IPS-NIHi11 (cell line): ENCODE measurements around the gene PSD.

ENCODE experiments used
- DNase-seq: peaks from one replicate; pipeline ENCODE4 v3.0.0; 2012; ENCODE audit warnings: mixed read lengths, low spot score

PSD gene

DNA sequence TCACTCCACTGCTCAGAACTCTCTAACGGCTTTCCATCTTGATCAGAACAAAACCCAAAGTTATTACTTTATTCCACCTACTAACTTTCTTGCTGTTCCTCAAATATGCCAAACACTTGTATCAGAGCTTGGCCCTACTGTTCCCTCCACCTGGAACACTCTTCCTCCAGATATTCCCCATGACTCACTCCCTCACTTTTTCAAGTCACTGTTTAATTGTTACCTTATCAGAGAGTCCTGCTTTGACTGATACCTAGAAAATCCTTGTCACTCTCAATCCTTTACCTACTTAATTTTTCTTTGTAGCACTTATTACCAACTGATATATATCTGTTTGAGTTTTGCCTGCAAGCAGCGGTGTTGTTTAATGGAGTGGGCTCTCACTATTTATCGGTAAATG is 28.7 kb downstream of the PSD start:
- no peak for DNase-seq

- no peak for DNase-seq
Observed at GRCh38 chr10:102384606-102385429, 33.8 kb downstream of the PSD start.

GRCh38 chr10:102384053-102384452 is 34.5 kb downstream of the PSD start:
- DNase-seq = peak; percentile 57

- no peak for DNase-seq
Observed at GRCh38 chr10:102382871-102383270, 35.7 kb downstream of the PSD start.

- no peak for DNase-seq
Observed at GRCh38 chr10:102381983-102382382, 36.6 kb downstream of the PSD start.

DNA sequence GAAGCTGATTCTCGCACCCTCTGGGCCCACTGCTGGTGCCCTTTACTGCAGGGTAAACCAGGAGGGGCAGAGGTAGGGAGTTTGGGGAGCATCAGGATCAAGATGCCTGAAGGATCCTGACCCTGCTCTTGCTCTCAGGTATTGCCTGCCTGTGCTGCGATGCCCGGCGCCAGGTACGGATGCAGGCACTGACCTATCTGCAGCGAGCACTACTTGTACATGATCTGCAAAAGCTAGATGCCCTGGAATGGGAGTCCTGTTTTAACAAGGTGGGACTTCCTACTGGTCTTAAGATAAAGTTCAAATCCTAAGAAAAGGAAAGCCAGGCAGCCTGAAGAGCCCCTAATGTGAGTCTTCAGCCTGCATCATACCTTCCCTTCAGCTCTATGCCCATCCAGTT is 39.2 kb downstream of the PSD start:
- no peak for DNase-seq

GRCh38 chr10:102376901-102377300 is 41.7 kb downstream of the PSD start:
- DNase-seq = no peak

- no peak for DNase-seq
Observed at GRCh38 chr10:102375867-102376266, 42.7 kb downstream of the PSD start.

DNA sequence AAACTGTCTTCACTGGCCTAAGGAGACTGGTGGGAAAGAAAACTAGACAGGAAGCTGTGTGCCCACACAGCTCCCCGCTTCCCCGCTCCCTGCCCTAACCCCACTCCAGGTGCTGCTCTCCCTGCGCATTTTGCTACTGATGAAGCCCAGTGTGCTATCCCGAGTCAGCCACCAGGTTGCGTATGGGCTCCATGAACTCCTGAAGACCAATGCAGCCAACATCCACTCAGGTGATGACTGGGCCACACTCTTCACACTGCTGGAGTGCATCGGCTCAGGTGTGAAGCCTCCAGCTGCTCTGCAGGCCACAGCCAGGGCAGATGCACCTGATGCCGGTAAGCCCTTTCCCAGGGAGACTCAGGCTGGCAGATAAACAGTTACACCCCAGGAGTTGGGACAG is 43.3 kb downstream of the PSD start:
- peak; percentile 40 for DNase-seq

DNA sequence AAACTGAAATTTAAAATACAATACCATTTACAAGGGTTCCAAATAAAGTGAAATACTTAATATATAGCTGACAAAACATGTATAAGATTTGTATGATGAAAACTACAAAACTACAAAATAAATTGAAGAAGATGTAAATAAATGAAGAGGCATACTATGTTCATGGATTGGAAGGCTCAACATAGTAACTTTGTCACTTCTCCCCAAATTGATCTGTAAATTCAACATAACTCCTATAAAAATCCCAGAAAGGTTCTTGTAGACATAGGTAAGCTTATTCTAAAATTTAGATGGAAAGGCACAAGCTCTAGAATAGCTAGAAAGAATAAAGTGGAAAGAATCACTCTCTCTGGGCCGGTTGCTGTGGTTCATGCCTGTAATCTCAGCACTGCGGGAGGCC is 47.3 kb downstream of the PSD start:
- no peak for DNase-seq

GRCh38 chr10:102368077-102368476 is 50.5 kb downstream of the PSD start:
- DNase-seq = no peak

DNA sequence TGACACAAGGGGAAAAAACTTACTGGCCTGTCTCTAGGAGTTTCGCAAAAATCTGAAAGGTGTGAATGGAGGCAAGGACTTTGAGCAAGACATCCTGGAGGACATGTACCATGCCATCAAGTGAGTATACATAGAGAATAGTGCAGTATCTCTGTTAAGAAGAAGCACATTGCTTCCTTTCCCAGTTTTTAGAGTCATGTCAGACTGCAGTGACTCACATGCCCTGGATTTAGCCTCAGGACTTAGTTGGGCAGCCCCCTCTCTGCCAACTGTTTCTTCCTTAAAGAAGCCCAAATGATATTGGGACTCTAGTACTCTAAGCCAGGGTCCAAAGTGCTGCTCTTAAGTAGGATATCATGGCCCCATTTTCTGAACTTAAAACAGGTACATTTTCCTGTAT is 51.1 kb downstream of the PSD start:
- no peak for DNase-seq

DNA sequence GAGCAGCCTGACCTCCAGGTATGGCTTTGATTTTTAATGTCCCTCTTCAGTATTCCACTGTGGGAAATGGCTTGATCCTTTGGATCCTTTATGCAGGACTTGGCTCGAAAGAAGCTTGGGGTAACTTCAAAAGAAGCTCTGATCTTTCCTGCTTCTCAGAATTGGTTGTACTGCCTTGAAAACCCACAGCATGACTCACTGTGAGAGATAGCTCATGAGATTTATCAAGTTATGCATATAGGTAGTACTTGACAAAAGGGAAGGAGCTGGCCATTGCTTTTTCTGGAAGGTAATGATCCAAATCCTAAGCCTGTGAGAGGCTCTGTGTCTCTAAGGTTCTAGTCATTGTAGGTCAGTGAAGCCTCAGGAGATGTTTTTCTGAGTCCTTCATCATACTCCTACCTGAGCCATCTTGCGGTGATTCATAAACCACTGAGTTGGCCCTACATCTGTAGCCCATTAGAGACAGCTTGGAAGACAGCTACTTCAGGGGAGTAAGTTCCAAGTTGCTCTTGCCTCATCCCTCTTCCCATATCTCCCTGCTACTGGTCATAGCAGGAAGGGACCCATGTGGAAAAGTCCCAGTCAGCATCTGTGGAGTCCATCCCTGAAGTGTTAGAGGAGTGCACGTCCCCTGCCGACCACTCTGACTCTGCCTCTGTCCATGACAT is 59.7 kb downstream of the PSD start:
- no peak for DNase-seq

DNA sequence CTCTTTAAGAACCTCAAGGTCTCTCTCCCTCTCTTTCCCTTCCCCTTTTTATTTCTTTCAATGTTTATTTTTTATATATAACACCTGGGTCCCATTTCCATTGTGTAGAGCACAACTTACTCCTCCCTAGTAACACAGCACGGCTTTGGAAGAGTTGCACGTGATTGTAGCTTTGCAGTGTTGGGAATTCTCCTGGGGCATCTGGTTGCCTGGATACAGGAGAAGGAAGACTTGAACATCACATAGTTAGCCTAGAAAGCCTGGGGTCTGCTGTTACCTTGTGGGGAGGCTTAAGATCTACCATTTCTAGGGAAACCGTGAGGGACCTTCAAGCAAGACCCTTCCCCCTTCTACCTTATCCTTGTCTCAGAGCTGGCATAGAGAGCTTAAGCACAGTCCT is 64.1 kb downstream of the PSD start:
- no peak for DNase-seq
